Smooth muscle cell (in vitro differentiated cells): Measurements from ENCODE around the gene FSTL4. TPM values are rescaled to one million over a fixed set of nuclear protein-coding genes. Genes with fewer than 3 reads are reported as not detected.

ENCODE experiments used
- DNase-seq: peaks from one replicate; lab custom pipeline; 2025; ENCODE audit not compliant: unreplicated experiment; lab: John Stamatoyannopoulos, UW
- H2AFZ ChIP-seq: fragments of 200-600 bp; sonication (generic); 2 replicates; pipeline ENCODE4 v1.6.0; 2016; ENCODE audit warnings: antibody characterized with exemption, low read depth, mild to moderate bottlenecking
- H3F3A ChIP-seq: fragments of 200-600 bp; sonication (generic); 2 replicates; pipeline ENCODE4 v1.6.0; 2017; ENCODE audit warnings: antibody characterized with exemption, low read depth
- H3K27ac ChIP-seq: fragments of 200-600 bp; sonication (generic); 2 replicates; pipeline ENCODE4 v1.5.1; 2016; ENCODE audit warnings: low read depth, mild to moderate bottlenecking
- H3K27me3 ChIP-seq: fragments of 200-600 bp; sonication (generic); 2 replicates; pipeline ENCODE4 v1.6.1; 2016; ENCODE audit warnings: low read depth, mild to moderate bottlenecking
- H3K36me3 ChIP-seq: fragments of 200-600 bp; sonication (generic); 2 replicates; pipeline ENCODE4 v1.5.1; 2016; ENCODE audit warnings: low read depth
- H3K4me1 ChIP-seq: fragments of 200-600 bp; sonication (generic); 2 replicates; pipeline ENCODE4 v1.5.1; 2016; ENCODE audit warnings: low read depth
- H3K4me2 ChIP-seq: fragments of 200-600 bp; sonication (generic); 2 replicates; pipeline ENCODE4 v1.6.0; 2016; ENCODE audit warnings: mild to moderate bottlenecking
- H3K4me3 ChIP-seq: fragments of 200-600 bp; sonication (generic); 2 replicates; pipeline ENCODE4 v1.5.1; 2016; ENCODE audit warnings: mild to moderate bottlenecking
- H3K79me2 ChIP-seq: fragments of 200-600 bp; sonication (generic); 2 replicates; pipeline ENCODE4 v1.6.0; 2016; ENCODE audit warnings: low read depth, mild to moderate bottlenecking
- H3K9ac ChIP-seq: fragments of 200-600 bp; sonication (generic); 2 replicates; pipeline ENCODE4 v1.6.0; 2016; ENCODE audit warnings: low read depth
- H3K9me3 ChIP-seq: fragments of 200-600 bp; sonication (generic); replicated peaks from 2 replicates; pipeline ENCODE4 v1.5.1; 2016; ENCODE audit warnings: low read depth
- H4K20me1 ChIP-seq: fragments of 200-600 bp; sonication (generic); 2 replicates; pipeline ENCODE4 v1.6.0; 2016; ENCODE audit warnings: low read depth
- WGBS: methylation state at CpG from one replicate; pipeline ENCODE4 v1.1.7; 2016; ENCODE audit warnings: low lambda C conversion rate; 5-methylcytosine and 5-hydroxymethylcytosine counted together
- polyA plus RNA-seq: library from polyadenylated mRNA; unstranded; fragments of >200 nt; fragmentation: Nextera tagmentation; extraction: Ambion mirVana; gene quantifications from 2 replicates; pipeline ENCODE4 v1.2.1, GENCODE V29; 2016
- total RNA-seq: library from RNA; depleted of rRNA; stranded (reverse); fragments of >200 nt; gene quantifications from 2 replicates; pipeline ENCODE4 v1.2.3, GENCODE V29; 2014
- TF ChIP-seq, protein P1 (sequence below): fragments of 200-600 bp; sonication (generic); IDR thresholded peaks from 2 replicates; pipeline ENCODE4 v1.5.1; 2017; ENCODE audit warnings: borderline replicate concordance, mild to moderate bottlenecking, antibody characterized with exemption; ENCODE audit not compliant: insufficient read depth, poor library complexity, severe bottlenecking

Gene FSTL4
- total and polyA plus RNA-seq, 2 experiments from 2014 or later: 0.49 TPM; not detected in 1

DNA sequence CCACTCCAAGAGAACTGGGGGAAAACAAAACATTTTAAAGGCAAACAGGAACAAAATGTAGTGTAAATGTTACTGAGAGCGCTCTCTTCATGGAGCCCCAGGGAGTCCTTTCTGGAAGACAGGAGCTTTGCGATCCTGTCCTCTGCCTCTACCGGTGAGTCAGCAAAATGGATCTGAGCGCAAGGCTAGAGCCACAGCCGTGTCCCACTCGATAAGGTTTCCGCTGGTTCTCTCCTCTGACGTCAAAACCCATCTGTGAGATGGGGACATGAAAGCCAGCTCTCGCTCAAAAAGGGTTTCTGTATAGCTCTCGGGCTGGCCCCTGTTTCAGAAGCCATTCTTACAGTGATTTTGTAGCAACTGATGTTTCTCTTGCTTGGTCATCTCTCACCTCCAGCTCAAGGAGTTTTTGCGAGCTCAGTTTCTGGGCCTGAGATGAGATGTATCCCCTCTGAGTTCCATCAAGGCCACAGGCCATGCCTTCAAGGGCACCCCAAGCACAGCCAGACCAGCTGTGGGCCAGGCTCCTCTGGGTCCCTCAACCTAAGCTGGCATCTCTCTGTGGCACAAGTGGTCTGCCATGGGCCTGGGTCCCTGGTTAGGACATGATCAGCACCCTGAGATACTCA is 101.6 kb downstream of the FSTL4 start:
- no peak for DNase-seq
- no peak overlapping the region for H2AFZ ChIP-seq
- 85% methylated on average over 11 of the region's 11 CpGs for whole genome bisulfite sequencing
- no peak overlapping the region for H3K9ac ChIP-seq
- H3K4me1 ChIP-seq: no peaks in the 10 kb centered on the region
- no peaks in the 10 kb centered on the region for H3K36me3 ChIP-seq
- no peaks in the 10 kb centered on the region for H3K9me3 ChIP-seq
- H3K4me2 ChIP-seq: no peak overlapping the region
- TF ChIP-seq, protein P1, sequence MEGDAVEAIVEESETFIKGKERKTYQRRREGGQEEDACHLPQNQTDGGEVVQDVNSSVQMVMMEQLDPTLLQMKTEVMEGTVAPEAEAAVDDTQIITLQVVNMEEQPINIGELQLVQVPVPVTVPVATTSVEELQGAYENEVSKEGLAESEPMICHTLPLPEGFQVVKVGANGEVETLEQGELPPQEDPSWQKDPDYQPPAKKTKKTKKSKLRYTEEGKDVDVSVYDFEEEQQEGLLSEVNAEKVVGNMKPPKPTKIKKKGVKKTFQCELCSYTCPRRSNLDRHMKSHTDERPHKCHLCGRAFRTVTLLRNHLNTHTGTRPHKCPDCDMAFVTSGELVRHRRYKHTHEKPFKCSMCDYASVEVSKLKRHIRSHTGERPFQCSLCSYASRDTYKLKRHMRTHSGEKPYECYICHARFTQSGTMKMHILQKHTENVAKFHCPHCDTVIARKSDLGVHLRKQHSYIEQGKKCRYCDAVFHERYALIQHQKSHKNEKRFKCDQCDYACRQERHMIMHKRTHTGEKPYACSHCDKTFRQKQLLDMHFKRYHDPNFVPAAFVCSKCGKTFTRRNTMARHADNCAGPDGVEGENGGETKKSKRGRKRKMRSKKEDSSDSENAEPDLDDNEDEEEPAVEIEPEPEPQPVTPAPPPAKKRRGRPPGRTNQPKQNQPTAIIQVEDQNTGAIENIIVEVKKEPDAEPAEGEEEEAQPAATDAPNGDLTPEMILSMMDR: no peak
- H3K79me2 ChIP-seq: no peaks in the 10 kb centered on the region
- H4K20me1 ChIP-seq: no peaks in the 10 kb centered on the region
- no peak overlapping the region for H3K27ac ChIP-seq
- H3F3A ChIP-seq: no peaks in the 10 kb centered on the region
- no peak overlapping the region for H3K4me3 ChIP-seq
- no peaks in the 10 kb centered on the region for H3K27me3 ChIP-seq

DNA sequence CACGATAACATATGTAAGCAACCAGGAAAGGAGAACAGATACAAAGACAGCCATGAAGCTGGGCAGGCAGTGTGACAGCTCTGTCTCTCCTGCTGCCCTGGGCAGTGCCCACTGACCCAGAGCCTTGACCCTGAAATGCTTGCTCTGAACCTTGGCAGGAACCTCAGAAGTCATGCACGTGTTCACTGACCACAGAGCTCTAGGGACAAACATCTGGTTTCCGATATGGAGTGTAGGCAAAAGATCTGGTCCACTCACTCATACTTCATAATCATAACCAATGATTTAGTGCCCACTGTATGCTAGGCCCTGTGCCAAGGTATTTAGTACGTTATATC is 102.6 kb downstream of the FSTL4 start:
- no peak overlapping the region for H3K27ac ChIP-seq
- no peaks in the 10 kb centered on the region for H3K79me2 ChIP-seq
- H3K9ac ChIP-seq: no peak overlapping the region
- no peaks in the 10 kb centered on the region for H3K4me1 ChIP-seq
- H2AFZ ChIP-seq: no peak overlapping the region
- H3F3A ChIP-seq: no peaks in the 10 kb centered on the region
- 73% methylated on average over 4 of the region's 4 CpGs for WGBS
- no peak overlapping the region for H3K4me3 ChIP-seq
- H4K20me1 ChIP-seq: no peaks in the 10 kb centered on the region
- TF ChIP-seq, protein P1: no peak
- H3K36me3 ChIP-seq: no peaks in the 10 kb centered on the region
- H3K4me2 ChIP-seq: no peak overlapping the region
- H3K27me3 ChIP-seq: no peaks in the 10 kb centered on the region
- H3K9me3 ChIP-seq: no peaks in the 10 kb centered on the region
- DNase-seq: no peak

DNA sequence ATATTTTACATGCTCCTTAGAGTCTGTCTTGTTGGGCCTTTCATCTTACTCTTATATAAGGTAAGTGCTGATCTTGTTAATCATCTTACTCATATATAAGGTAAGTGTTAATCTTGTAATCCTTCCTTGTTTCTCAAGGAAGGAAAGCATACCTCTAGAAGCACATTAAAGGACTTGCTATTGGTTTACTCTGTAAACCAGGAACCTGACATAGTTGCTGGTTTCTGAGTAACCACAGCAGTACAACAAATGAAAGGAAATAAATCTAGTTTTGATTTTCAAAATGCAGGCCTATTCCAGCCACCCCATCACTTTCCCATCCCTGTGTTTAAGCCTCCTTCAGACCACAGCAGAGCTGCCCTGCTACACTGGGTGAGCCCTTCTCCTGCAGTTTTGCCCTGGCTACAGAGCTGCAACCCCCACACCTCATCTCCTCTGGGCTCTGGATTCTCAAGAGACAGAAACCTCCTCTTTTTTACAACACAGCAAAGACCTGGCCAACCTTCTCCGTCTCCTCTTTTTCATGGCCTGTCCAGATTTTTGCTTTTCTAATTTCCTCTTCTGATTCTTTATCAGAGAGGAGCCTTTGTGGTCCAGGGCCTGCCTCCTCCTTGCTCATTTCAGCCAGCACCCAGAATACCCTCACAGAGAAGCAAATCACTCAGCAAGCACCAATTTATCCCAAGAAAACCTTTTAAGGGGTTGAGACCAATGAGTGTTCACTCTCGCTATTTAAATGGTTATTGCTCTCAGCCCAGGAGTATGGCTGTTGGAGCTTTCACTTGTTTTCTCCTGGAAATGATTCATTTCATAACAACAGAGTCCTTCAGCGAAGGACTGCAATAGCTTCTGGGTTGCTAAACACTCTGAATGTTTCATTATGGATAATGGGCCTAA is 103.2 kb downstream of the FSTL4 start:
- H3K4me3 ChIP-seq: no peak overlapping the region
- no peaks in the 10 kb centered on the region for H3F3A ChIP-seq
- H3K9me3 ChIP-seq: no peaks in the 10 kb centered on the region
- no peak overlapping the region for H2AFZ ChIP-seq
- no peaks in the 10 kb centered on the region for H3K36me3 ChIP-seq
- no peaks in the 10 kb centered on the region for H4K20me1 ChIP-seq
- H3K9ac ChIP-seq: no peak overlapping the region
- TF ChIP-seq, protein P1: no peak
- no peaks in the 10 kb centered on the region for H3K4me1 ChIP-seq
- H3K79me2 ChIP-seq: no peaks in the 10 kb centered on the region
- DNase-seq: no peak
- H3K27ac ChIP-seq: no peak overlapping the region
- no peak overlapping the region for H3K4me2 ChIP-seq
- WGBS: 77% methylated on average over 3 of the region's 3 CpGs
- H3K27me3 ChIP-seq: no peaks in the 10 kb centered on the region
